IMR-90 (cell line): Measurements from ENCODE around the gene PAX2. TPM values are rescaled to one million over a fixed set of nuclear protein-coding genes. Genes with fewer than 3 reads are reported as not detected.

Experiments
- ATAC-seq: fragments of 200-7000 bp; cut with Tn5 transposase; 2 replicates; pipeline ENCODE4 v1.9.1; 2020; ENCODE audit warnings: low read depth, mild to moderate bottlenecking, moderate library complexity
- BruUV-seq: library from RNA; stranded (reverse); fragments of 400-500 nt; replicated peaks from 2 replicates; lab custom pipeline; 2021; lab: Mats Ljungman, UMichigan
- CTCF ChIA-PET: fragments of 300-600 bp; formaldehyde crosslinking; extraction: SDS; loops from one replicate; lab custom pipeline; 2021; ENCODE audit warnings: antibody characterized with exemption; lab: Yijun Ruan, JAX
- POLR2A ChIA-PET: fragments of 300-600 bp; sonication (Branson Sonifier 250); formaldehyde crosslinking; loops from one replicate; lab custom pipeline; 2022; ENCODE audit warnings: antibody characterized with exemption; ENCODE audit not compliant: unreplicated experiment; lab: Charles Lee
- DNase-seq: peaks from one replicate; pipeline ENCODE4 v3.0.0; 2013
- H2AFZ ChIP-seq: replicated peaks from 2 replicates; pipeline ENCODE3; 2013; ENCODE audit warnings: low read length, mild to moderate bottlenecking; ENCODE audit not compliant: poor library complexity
- H2AK5ac ChIP-seq: 2 replicates; pipeline ENCODE4 v1.6.1; 2013; ENCODE audit warnings: low read depth, low read length, inconsistent platforms
- H2AK9ac ChIP-seq: replicated peaks from 2 replicates; pipeline ENCODE3; 2013; ENCODE audit warnings: mild to moderate bottlenecking, low read depth, low read length, moderate library complexity; ENCODE audit not compliant: poor library complexity
- H2BK120ac ChIP-seq: 2 replicates; pipeline ENCODE4 v1.6.1; 2013; ENCODE audit warnings: low read depth, low read length, inconsistent platforms
- H2BK15ac ChIP-seq: 3 replicates; pipeline ENCODE4 v1.6.1; 2013; ENCODE audit warnings: low read depth, low read length, inconsistent platforms
- H2BK20ac ChIP-seq: 2 replicates; pipeline ENCODE4 v1.6.1; 2013; ENCODE audit warnings: low read depth, mild to moderate bottlenecking, inconsistent platforms, low read length, moderate library complexity
- H2BK5ac ChIP-seq: 2 replicates; pipeline ENCODE4 v1.6.1; 2013; ENCODE audit warnings: mild to moderate bottlenecking, low read depth, low read length, inconsistent platforms; ENCODE audit not compliant: poor library complexity, severe bottlenecking
- H3K14ac ChIP-seq: replicated peaks from 2 replicates; pipeline ENCODE4 v1.6.1; 2013; ENCODE audit warnings: low read depth, low read length, inconsistent platforms
- H3K18ac ChIP-seq: 2 replicates; pipeline ENCODE4 v1.6.1; 2013; ENCODE audit warnings: low read depth, low read length, control low read depth
- H3K23ac ChIP-seq: 2 replicates; pipeline ENCODE4 v1.6.1; 2013; ENCODE audit warnings: low read depth, low read length, inconsistent platforms
- H3K27ac ChIP-seq: 2 replicates; pipeline ENCODE4 v1.5.1; 2013; ENCODE audit warnings: mild to moderate bottlenecking, control low read depth, low read length; ENCODE audit not compliant: insufficient read depth
- H3K27me3 ChIP-seq: 2 replicates; pipeline ENCODE4 v1.6.1; 2013; ENCODE audit warnings: low read length; ENCODE audit not compliant: control insufficient read depth, insufficient read depth
- H3K36me3 ChIP-seq: 2 replicates; pipeline ENCODE4 v1.6.1; 2013; ENCODE audit warnings: low read length, mixed read lengths; ENCODE audit not compliant: control insufficient read depth, insufficient read depth
- H3K4ac ChIP-seq: 2 replicates; pipeline ENCODE4 v1.6.1; 2013; ENCODE audit warnings: low read depth, low read length, inconsistent platforms
- H3K4me1 ChIP-seq: 2 replicates; pipeline ENCODE4 v1.6.1; 2013; ENCODE audit warnings: low read length, mixed read lengths; ENCODE audit not compliant: control insufficient read depth, insufficient read depth
- H3K4me2 ChIP-seq: 2 replicates; pipeline ENCODE4 v1.6.1; 2013; ENCODE audit warnings: low read depth, mild to moderate bottlenecking, control low read depth, low read length, moderate library complexity
- H3K4me3 ChIP-seq: 2 replicates; pipeline ENCODE4 v1.5.1; 2013; ENCODE audit warnings: low read depth, mild to moderate bottlenecking, control low read depth, low read length, moderate library complexity; ENCODE audit not compliant: insufficient read depth
- H3K56ac ChIP-seq: 2 replicates; pipeline ENCODE4 v1.6.1; 2013; ENCODE audit warnings: low read length, inconsistent platforms; ENCODE audit not compliant: insufficient read depth; ENCODE audit errors: extremely low read depth
- H3K79me1 ChIP-seq, 2 experiments: 2 replicates each; pipeline ENCODE4 v1.6.1; 2013; ENCODE audit warnings: low read length in 2 of 2, inconsistent platforms in 1 of 2, low read depth in 1 of 2
- H3K9ac ChIP-seq: 2 replicates; pipeline ENCODE4 v1.6.1; 2013; ENCODE audit warnings: low read depth, low read length, control low read depth
- H3K9me1 ChIP-seq: 2 replicates; pipeline ENCODE4 v1.6.1; 2013; ENCODE audit warnings: low read length, inconsistent platforms; ENCODE audit not compliant: insufficient read depth
- H3K9me3 ChIP-seq: 2 replicates; pipeline ENCODE4 v1.6.1; 2013; ENCODE audit warnings: low read length; ENCODE audit not compliant: control insufficient read depth, insufficient read depth
- H4K20me1 ChIP-seq: 2 replicates; pipeline ENCODE4 v1.6.1; 2013; ENCODE audit warnings: low read length, inconsistent platforms; ENCODE audit not compliant: insufficient read depth
- H4K5ac ChIP-seq: 2 replicates; pipeline ENCODE4 v1.6.1; 2013; ENCODE audit warnings: mild to moderate bottlenecking, low read depth, low read length, control low read depth
- H4K8ac ChIP-seq, 2 experiments: 2 replicates each; pipeline ENCODE4 v1.6.1; 2013; ENCODE audit warnings: low read depth in 2 of 2, low read length in 2 of 2, control low read depth in 1 of 2, inconsistent platforms in 1 of 2
- H4K91ac ChIP-seq: 2 replicates; pipeline ENCODE4 v1.6.1; 2013; ENCODE audit warnings: low read depth, low read length, inconsistent platforms; ENCODE audit not compliant: insufficient read depth
- BHLHE40 ChIP-seq: fragments of 150-350 bp; IDR thresholded peaks from 2 replicates; pipeline ENCODE4 v1.6.1; 2016; ENCODE audit warnings: mild to moderate bottlenecking, low read depth, low read length
- CEBPB ChIP-seq: IDR thresholded peaks from 2 replicates; pipeline ENCODE4 v1.6.1; 2012; ENCODE audit warnings: low read depth, low read length, improper control_type of control experiment
- MAFK ChIP-seq: IDR thresholded peaks from 2 replicates; pipeline ENCODE4 v1.6.1; 2012; ENCODE audit warnings: low read depth, low read length, improper control_type of control experiment
- MAZ ChIP-seq: IDR thresholded peaks from 2 replicates; pipeline ENCODE4 v1.6.1; 2012; ENCODE audit warnings: low read depth, mild to moderate bottlenecking, low read length, improper control_type of control experiment, moderate library complexity, borderline replicate concordance
- NFE2L2 ChIP-seq: fragments of 150-350 bp; IDR thresholded peaks from 2 replicates; pipeline ENCODE4 v1.6.1; 2016; ENCODE audit warnings: low read depth, mild to moderate bottlenecking, low read length
- POLR2A ChIP-seq: IDR thresholded peaks from 2 replicates; pipeline ENCODE4 v1.6.1; 2012; ENCODE audit warnings: mild to moderate bottlenecking, low read depth, low read length
- RAD21 ChIP-seq: IDR thresholded peaks from 2 replicates; pipeline ENCODE4 v1.6.1; 2012; ENCODE audit warnings: low read length, improper control_type of control experiment
- RCOR1 ChIP-seq: IDR thresholded peaks from 2 replicates; pipeline ENCODE4 v1.6.1; 2012; ENCODE audit warnings: mild to moderate bottlenecking, low read length, improper control_type of control experiment; ENCODE audit not compliant: insufficient replicate concordance
- WGBS, 2 experiments: methylation state at CpG; one replicate each; pipeline versions ENCODE4 v1.1.5 to v1.1.7; 2013; ENCODE audit warnings: missing lambda C conversion rate in 2 of 2; ENCODE audit not compliant: insufficient read length in 1 of 2; ENCODE audit errors: extremely low coverage in 2 of 2; 5-methylcytosine and 5-hydroxymethylcytosine counted together
- dilution Hi-C: fragments of 300-500 bp; cut with HindIII; formaldehyde crosslinking; loops from one replicate; pipeline ENCODE4 v1.14.3; 2018; ENCODE audit warnings: low sequenced_read_pairs; ENCODE audit not compliant: unreplicated experiment
- in situ Hi-C: fragments of 300-500 bp; cut with MboI; formaldehyde crosslinking; loops from 3 replicates; pipeline ENCODE4 v1.14.3; 2019; ENCODE audit warnings: low sequenced_read_pairs, inconsistent platforms, mixed read lengths
- intact Hi-C: fragments of 100-400 bp; cut with micrococcal nuclease; formaldehyde crosslinking; loops from 2 replicates; pipeline ENCODE4 v1.10.0; 2022
- polyA plus RNA-seq, 3 experiments: library from polyadenylated mRNA; depleted of rRNA; stranded (reverse); fragments of >200 nt; gene quantifications; 2 replicates each; pipeline ENCODE4 v1.2.3, GENCODE V29; 2012; ENCODE audit warnings: low replicate concordance in 1 of 3
- total RNA-seq: library from RNA; depleted of rRNA; stranded (reverse); fragments of >200 nt; gene quantifications from 2 replicates; pipeline ENCODE4 v1.2.3, GENCODE V29; 2012
- TF ChIP-seq, protein P1 (sequence below): fragments of 150-350 bp; IDR thresholded peaks from 2 replicates; pipeline ENCODE4 v1.6.1; 2016; ENCODE audit warnings: low read depth, mild to moderate bottlenecking, low read length, moderate library complexity, borderline replicate concordance

The PAX2 gene
- total and polyA plus RNA-seq, 2 of the 4 experiments (the other 2 are of a cell fraction) = not detected

DNA sequence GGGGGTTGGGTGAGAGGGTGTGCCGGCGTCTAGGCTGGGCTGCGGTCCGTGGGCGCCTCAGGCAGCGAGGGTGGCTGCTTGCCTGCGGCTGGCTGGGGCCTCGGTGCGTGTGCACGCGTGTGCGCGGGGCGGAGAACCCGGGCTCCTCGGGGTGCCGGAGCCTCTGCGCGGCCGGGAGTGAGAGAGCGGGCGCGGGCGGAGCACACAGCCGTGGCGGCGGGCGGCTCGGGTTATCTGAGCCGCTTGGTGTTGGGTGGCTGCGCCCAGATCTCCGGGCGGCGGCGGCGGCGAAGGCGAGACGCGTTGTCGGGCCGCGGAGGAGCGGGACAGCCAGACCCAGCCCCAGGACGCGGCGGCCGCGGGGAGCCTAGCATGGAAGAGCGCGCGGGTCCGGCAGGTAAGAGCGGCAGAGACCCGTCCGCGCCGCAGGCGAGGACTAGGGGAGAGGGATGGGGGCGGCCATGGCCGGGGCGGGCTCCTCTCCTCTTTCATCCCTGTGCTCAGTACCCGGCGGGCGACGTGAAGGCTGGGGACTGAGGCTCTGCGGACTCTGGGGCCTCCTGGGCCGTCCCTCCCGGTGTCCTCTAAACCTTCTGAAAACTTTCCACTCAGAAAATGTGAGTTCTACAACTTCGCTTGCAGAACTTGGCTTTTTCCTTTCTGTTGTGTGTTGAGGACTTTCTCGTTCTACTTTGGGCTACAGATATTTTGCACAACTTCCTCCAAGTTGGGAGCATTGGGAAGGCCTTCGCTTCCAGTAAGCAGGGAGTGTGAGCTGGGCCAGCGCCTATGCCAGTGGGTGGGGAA lies 9.8 kb upstream of the PAX2 start:
- H4K91ac ChIP-seq = no peak overlapping the region
- no peaks in the 10 kb centered on the region for H3K79me1 ChIP-seq
- CTCF ChIA-PET = no interaction called here
- no peaks in the 10 kb centered on the region for H3K36me3 ChIP-seq
- H3K9me3 ChIP-seq = peaks cover 4% of the 10 kb centered on the region; the same call in 1 of the 2 replicates
- H3K4ac ChIP-seq = no peak overlapping the region
- H2BK5ac ChIP-seq = no peak overlapping the region
- no peak for TF ChIP-seq MAFK
- TF ChIP-seq NFE2L2 = no peak
- TF ChIP-seq POLR2A = no peak
- TF ChIP-seq RAD21 = no peak
- no peak for TF ChIP-seq RCOR1
- TF ChIP-seq BHLHE40 = no peak
- no peak for TF ChIP-seq CEBPB
- TF ChIP-seq, protein P1, sequence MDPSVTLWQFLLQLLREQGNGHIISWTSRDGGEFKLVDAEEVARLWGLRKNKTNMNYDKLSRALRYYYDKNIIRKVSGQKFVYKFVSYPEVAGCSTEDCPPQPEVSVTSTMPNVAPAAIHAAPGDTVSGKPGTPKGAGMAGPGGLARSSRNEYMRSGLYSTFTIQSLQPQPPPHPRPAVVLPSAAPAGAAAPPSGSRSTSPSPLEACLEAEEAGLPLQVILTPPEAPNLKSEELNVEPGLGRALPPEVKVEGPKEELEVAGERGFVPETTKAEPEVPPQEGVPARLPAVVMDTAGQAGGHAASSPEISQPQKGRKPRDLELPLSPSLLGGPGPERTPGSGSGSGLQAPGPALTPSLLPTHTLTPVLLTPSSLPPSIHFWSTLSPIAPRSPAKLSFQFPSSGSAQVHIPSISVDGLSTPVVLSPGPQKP = no peak
- TF ChIP-seq MAZ = no peak
- WGBS, 2 experiments = 8% methylated on average over 16 of the region's 73 CpGs; no CpG with 5 or more reads in 1 of the 2 experiments
- H3K4me3 ChIP-seq = no peak overlapping the region
- no peak overlapping the region for H3K23ac ChIP-seq
- no peak overlapping the region for H3K27ac ChIP-seq
- H4K8ac ChIP-seq = no peak overlapping the region
- ATAC-seq = no peak
- no peak overlapping the region for H3K18ac ChIP-seq
- no peak overlapping the region for H3K56ac ChIP-seq
- no peak for DNase-seq
- H3K14ac ChIP-seq = no peak overlapping the region
- no peaks in the 10 kb centered on the region for H3K4me1 ChIP-seq
- no peak overlapping the region for H2AFZ ChIP-seq
- H2AK9ac ChIP-seq = no peak overlapping the region
- POLR2A ChIA-PET = interaction anchor here (0.5 kb wide), 1 partner anchor 10 kb away, joined by 7 read pairs; no protein-coding TSS in a partner anchor
- peaks cover 96% of the 10 kb centered on the region for H3K27me3 ChIP-seq
- in situ Hi-C loops (no loop called here), intact Hi-C loops (no loop called here), dilution Hi-C loops (no loop called here)
- no peak overlapping the region for H2AK5ac ChIP-seq
- no peak overlapping the region for H2BK20ac ChIP-seq
- H3K9me1 ChIP-seq = no peaks in the 10 kb centered on the region
- no peaks in the 10 kb centered on the region for H4K20me1 ChIP-seq
- no peak overlapping the region for H3K9ac ChIP-seq
- no peak overlapping the region for H3K4me2 ChIP-seq
- no TSS peak for BruUV-seq
- H4K5ac ChIP-seq = no peak overlapping the region
- no peak overlapping the region for H2BK120ac ChIP-seq
- H2BK15ac ChIP-seq = no peak overlapping the region
